HG03045 (cell line): Measurements from ENCODE around the gene LAMC3.
"Not testable (repeated sequence)": the region's sequence is repeated elsewhere in the genome, so short reads cannot be mapped to it uniquely, and the experiment has no call there.

Experiments used
- ATAC-seq: cut with Tn5 transposase; IDR thresholded peaks from one replicate; pipeline ENCODE4 v1.9.1; 2021; ENCODE audit warnings: mild to moderate bottlenecking, moderate library complexity; ENCODE audit not compliant: unreplicated experiment

LAMC3 gene

GRCh38 chr9:131027048-131027871 is 18.3 kb downstream of the LAMC3 start:
- ATAC-seq: no peak

GRCh38 chr9:131027872-131028179 is 18.9 kb downstream of the LAMC3 start:
- ATAC-seq: no peak

- no peak for ATAC-seq
Measured at GRCh38 chr9:131028221-131028884, 19.4 kb downstream of the LAMC3 start.

GRCh38 chr9:131028931-131029573 is 20.1 kb downstream of the LAMC3 start:
- no peak for ATAC-seq

DNA sequence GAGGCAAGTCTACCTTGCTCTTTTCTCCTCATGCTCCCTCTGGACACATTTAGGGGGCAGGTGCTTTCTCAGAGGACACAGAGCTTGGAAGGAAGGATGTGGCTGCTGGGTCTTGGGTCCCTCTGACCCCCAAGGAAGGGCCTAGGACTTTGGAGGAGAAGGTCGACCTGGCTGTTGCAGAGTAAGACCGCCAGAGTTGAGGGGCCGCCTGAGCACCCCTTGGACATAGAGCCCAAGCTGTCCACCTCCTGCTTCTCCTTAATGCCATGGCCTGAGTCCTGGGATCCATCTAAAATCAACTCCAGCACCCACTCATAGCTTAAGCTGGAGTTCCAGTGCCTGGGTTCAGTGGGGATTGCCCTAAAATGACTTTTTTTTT is 20.6 kb downstream of the LAMC3 start:
- ATAC-seq: no peak

DNA sequence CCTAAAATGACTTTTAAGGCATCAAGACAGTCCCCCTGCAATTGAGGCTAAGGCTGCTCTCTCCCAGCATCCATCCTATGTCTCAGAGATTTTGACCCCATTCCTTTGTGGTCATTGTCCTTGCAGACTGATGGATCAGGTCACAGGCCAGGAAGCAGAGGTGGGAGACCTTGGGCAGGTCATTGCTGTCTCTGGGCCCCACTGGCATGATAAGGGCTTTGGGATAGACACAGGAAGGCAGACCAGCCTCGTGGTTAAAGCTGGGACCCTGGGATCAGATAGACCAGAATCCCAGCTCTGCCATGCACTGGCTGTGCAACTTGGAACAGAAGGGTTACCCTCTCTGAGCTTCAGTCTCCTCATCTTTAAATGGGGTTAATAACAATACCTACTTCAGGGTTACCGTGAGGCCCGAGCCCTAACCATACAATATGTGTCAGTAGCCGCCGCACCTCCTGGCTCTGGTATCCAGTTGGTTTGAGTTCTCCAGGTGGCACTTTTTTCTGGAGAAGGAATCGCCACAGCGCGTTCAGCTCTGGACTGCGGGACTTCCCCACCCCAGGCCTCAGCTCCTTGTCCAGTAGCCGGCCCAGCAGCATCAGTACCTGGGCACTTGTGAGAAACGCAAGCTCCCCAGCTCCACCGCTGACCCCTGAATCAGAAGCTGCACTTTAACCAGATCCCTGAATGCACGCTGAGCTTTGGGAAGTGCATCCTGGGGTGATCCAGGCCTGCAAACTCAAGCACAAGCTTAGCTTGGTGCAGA is 21.4 kb downstream of the LAMC3 start:
- no peak for ATAC-seq

GRCh38 chr9:131031005-131031641 is 22.1 kb downstream of the LAMC3 start:
- no peak for ATAC-seq

- ATAC-seq: no peak
Measured at GRCh38 chr9:131031642-131032005, 22.6 kb downstream of the LAMC3 start.

DNA sequence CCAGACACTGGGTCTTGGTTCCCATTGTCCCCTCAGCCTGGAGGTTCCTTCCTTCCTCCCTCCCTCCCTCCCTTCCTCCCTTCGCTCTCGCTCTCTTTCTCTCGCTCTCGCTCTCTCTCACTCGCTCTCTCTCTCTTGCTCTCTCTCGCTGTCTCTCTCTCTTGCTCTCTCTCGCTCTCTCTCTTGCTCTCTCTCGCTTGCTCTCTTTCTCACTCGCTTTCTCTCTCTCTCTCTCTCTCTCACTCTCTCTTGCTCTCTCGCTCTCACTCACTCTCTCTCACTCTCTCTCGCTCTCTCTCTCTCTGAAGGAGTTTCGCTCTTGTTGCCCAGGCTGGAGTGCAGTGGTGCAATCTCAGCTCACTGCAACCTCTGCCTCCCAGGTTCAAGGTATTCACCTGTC is 23.4 kb downstream of the LAMC3 start:
- no peak for ATAC-seq

DNA sequence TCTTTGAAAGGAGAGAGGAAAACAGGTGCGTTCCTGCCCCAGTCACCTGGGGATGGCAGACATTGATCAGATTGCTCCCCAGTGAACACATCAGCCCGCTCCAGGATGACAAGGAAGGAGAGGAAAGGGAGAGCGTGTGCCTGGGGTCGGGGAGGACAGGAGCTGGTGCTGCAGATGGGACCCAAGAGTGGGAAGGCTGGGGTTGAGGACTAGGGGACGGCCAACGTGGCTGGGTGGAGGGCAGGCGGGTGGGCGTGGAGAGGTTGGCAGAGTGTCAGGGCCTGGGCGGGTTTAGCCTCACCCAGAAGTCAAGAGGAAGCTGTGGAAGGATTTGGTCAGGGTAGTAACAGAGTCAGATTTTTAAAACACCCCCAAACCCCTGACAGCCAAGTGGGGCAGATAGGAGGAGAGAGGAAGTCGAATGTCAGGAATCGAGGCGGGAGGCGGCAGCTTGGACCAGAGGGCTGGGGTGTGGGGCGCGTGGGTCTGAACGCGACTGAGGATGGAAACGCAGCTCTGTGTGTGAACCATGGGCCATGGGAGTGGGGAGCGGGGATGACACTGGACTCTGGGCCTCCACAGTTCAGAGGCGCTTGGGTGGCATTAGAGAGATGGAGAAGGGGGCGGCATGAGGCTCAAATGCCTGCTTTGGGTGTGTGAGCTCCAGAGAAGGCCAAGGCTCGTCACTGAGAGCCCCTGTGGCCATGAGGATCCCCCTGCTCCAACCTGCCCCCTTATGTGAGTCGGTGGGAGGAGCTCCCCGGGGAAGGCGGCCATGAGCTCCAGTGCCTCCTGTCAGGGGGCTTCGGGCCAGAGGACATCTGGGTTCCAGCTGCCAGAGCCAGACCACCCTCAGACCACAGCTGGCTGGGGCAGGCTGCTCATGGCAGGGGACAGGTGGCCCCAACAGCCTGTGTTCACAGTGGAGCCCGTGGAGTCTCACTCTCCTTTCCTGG is 24.6 kb downstream of the LAMC3 start:
- no peak for ATAC-seq

DNA sequence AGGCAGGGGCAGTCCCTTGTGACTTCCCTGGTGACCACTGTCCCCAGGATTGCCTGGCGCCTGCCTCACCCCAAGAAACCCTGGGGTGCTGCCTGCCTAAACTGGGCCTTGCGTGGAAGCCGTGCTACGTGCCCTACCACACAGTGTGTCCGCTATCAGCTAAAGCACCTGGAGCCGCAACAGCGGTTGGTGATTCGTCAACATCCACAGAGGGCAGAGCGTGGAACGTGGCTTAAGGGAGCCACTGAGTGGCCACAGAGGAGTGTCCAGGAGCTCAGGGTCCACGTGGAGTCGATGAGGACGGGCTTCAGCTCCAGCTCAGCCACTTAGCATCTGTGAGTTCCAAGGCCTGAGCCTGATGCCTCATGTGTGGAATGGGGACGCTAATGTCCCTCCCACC is 25.3 kb downstream of the LAMC3 start:
- no peak for ATAC-seq

DNA sequence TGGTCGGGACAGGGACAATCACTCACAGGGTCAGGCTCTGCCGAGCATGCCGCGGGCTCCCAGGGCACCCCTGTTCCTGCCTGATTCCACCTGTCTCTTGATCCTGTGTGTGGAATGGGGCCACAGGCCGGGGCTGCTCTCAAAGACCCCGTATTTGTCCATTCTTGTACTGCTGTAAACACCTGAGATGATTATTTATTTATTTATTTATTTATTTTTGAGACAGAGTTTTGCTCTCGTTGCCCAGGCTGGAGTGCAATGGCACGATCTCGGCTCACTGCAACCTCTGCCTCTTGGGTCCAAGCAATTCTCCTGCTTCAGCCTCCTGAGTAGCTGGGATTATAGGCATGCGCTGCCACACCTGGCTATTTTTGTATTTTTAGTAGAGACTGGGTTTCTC is 25.8 kb downstream of the LAMC3 start:
- ATAC-seq: not testable (repeated sequence)

GRCh38 chr9:131035548-131035947 is 26.6 kb downstream of the LAMC3 start:
- ATAC-seq: no peak

DNA sequence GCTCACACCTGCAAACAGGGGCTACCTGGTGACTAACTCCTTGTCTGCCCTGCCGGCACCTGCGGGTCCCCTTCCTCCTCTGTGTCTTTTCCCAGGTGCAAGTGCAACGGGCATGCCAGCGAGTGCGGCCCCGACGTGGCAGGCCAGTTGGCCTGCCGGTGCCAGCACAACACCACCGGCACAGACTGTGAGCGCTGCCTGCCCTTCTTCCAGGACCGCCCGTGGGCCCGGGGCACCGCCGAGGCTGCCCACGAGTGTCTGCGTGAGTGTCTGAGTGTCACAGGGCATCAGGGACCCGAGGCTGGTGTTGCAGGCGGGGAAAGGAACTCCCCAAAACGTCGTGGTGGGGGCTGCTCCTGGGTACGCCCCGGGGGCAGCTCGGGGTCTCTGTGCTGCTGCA is 27.1 kb downstream of the LAMC3 start:
- no peak for ATAC-seq

- no peak for ATAC-seq
Measured at GRCh38 chr9:131036529-131037334, 27.8 kb downstream of the LAMC3 start.

DNA sequence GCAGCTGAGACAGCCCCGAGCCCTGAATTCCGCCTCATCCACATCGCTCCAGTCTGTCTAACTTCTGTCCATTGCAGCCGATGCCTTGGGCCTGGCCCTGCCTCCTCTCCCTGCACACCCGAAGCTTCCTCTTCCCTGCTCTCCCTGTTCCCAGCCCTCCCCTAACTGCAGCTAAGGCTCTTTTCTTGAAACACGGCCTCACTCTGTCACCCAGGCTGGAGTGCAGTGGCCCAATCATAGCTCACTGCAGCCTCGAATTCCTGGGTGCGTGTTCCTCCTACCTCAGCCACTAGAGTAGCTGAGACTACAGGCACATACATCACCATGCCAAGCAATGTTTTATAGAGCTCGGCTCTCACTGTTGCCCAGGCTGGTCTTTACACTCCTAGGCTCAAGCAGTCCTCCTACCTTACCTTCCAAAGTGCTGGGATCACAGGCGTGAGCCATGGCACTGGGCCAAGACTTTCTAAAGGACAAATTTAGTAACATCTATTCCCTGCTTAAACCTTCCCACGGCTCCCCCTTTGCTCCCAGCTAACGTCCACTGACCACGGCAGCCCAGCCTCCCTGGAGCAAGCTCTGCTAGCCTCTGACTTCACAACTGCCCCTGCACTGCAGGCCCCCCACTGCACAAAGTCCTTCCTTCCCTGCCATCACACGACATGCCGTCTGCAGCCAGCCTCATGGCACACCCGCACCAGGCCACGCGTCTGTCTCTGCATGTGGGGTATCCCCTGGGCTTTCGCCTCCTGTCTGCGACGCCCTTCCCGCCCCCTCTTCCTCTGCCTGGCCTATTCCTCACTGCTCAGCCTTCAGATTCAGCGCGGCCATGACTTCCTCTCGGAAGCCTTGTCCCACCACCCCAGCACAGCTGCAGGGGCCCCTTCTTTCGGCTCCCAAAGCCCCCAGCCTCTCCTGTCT is 28.6 kb downstream of the LAMC3 start:
- ATAC-seq: no peak

GRCh38 chr9:131038256-131039128 is 29.5 kb downstream of the LAMC3 start:
- ATAC-seq: no peak
